ENCODE results near the gene EXOSC9.
A peak's percentile ranks its signal among the peaks of the same experiment; 100 is the strongest.

Gene EXOSC9

DNA sequence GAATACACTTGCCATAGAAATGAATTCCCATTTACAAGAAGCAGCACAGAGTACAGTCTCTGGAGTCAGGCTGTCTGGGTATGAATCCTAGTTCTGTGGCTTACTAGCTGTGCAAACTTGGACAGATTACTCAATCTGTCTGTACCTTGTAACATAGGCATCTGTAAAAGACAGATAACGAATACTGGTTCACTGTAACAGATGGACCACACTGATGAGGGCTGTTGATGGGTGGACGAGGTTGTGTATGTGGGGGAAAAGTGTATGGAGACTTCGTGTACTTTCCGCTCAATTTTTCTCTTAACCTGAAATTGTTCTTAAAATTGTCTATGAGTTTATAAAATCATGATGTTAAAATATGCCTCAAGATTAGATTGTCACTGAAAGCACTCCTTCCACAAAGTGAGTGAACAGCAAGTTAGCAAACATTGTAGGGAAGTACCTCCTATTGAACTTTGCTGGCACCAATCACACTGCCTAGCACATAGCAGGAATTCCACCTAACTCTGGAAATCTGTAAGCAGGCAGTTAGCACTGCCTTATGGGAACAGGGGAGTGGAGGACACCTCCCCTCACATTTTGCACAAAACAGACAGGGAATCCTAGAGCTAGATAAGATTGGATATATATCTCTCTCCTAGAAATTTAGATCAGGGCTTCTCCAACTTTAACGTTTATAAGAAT lies 6.5 kb upstream of the EXOSC9 start:
- peaks cover 28% of the 10 kb centered on the region for H3K4me1 ChIP-seq
- in situ Hi-C loops (cut with MboI; ENCODE audit: low sequenced_read_pairs) = no loop called here
- no peaks in the 10 kb centered on the region for H3K36me3 ChIP-seq (replicated peaks)
- no peaks in the 10 kb centered on the region for H3K9me3 ChIP-seq
- no peak for DNase-seq (ENCODE audit: low spot score in 2 of 2)
- no peak overlapping the region for H3K4me3 ChIP-seq
- no peaks in the 10 kb centered on the region for H3K27me3 ChIP-seq (ENCODE audit: low read depth)

DNA sequence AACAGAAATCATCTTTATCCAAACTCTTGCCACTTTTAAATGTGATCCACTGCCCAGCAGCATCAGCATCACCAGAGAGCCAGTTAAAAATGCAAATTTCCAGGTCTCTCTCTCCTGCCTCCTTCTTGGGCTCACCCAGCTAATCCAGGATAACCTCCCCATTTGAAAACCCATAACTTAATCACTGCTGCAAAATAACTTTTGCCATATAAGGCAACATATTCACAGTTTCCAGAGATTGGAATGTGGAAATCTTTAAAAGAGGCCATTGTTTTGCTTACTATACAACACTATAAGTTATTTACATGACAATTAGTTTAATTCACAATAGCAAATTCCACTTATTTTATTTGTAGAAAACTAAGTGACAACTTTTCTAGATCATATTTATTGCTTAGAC lies 4.8 kb upstream of the EXOSC9 start:
- H3K9me3 ChIP-seq = no peaks in the 10 kb centered on the region
- peaks cover 33% of the 10 kb centered on the region for H3K4me1 ChIP-seq
- H3K27me3 ChIP-seq (ENCODE audit: low read depth) = no peaks in the 10 kb centered on the region
- in situ Hi-C loops (cut with MboI; ENCODE audit: low sequenced_read_pairs) = no loop called here
- peak; percentile 58 to 95 for DNase-seq (ENCODE audit: low spot score in 2 of 2)
- H3K4me3 ChIP-seq = no peak overlapping the region
- H3K36me3 ChIP-seq (replicated peaks) = peaks cover under 1% of the 10 kb centered on the region

DNA sequence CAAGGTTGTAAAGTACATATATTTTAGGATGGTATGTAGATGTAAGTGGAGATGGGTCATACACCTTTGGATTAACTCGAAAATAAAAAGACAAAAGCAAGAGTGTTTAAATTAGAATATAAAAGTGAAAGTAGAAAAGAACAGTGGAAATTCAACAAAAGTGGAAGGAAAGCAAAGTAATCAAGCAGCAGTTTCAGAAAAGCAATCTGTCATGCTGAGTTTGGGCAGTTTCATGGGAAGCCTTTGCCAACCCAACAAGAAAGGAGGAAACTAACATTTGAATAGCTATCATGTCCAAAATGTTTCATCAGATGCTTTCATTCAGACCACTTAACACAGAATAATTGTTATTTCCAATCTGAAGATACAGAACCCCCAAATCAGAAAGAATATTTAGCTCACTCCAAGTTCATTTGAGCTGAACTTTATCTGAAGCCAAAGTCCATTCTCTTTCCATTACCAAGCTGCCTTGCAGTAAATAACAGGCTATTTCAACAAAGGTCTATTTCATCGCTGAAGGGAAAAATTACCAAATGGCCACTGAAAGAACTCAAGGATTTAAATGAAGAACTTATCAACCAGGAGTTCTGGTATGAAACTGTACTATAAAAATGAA lies 1.8 kb upstream of the EXOSC9 start:
- Histone ChIP-seq H3K9me3 (no peaks in the 10 kb centered on the region), H3K4me3 (no peak overlapping the region), H3K4me1 (peaks cover 47% of the 10 kb centered on the region), H3K27me3 (ENCODE audit: low read depth) (no peaks in the 10 kb centered on the region), H3K36me3 (replicated peaks) (peaks cover 22% of the 10 kb centered on the region)
- no peak for DNase-seq (ENCODE audit: low spot score in 2 of 2)
- in situ Hi-C loops (cut with MboI; ENCODE audit: low sequenced_read_pairs) = no loop called here

DNA sequence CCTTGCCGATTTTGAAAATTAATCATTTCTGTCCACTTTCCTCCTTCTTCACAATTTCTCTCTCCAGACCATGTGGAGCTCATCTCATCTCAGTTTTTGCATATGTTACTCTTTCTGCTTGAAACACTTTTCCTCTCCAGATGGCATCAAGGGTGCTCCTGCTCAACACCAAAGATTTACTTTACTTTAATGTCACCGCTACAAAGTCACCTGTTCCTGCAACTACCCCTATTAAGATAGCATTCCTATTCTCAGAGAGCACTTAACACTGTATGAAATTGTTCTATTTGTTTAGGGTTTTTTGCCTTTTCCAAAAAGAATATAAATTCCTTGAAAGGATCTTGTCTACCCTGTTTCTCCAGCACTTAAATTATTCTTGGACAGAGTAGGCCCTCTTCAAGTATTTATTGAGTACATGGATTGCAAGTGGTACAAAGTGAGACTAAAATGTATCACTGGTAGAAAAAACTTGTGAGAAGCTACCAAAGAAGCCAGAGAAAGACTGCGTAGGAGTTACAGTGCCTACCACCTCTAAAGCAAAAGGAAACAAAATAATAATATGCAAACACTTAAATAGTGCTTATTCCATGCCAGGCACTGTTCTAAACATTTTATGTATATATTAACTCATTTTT lies 1.1 kb upstream of the EXOSC9 start:
- no peaks in the 10 kb centered on the region for H3K27me3 ChIP-seq (ENCODE audit: low read depth)
- H3K36me3 ChIP-seq (replicated peaks) = peaks cover 29% of the 10 kb centered on the region
- no peak for DNase-seq (ENCODE audit: low spot score in 2 of 2)
- H3K9me3 ChIP-seq = no peaks in the 10 kb centered on the region
- in situ Hi-C loops (cut with MboI; ENCODE audit: low sequenced_read_pairs) = no loop called here
- peaks cover 44% of the 10 kb centered on the region for H3K4me1 ChIP-seq
- H3K4me3 ChIP-seq = no peak overlapping the region

DNA sequence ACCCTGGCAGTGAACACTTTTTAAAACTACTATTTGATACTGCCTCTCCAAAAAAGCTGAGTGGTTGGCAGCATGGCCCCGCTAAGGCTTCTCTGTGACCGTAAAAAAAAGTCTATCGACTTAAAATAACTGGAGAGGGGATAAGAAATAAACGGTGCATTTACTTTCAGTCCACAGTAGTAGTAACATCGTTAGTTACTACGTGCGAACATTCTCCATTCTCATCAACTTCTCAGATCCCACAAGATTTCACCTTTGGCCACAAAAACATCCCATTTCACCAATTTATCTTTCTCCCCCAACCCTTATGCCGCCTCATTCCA lies 524 bp upstream of the EXOSC9 start:
- peaks cover 38% of the 10 kb centered on the region for H3K4me1 ChIP-seq
- no peaks in the 10 kb centered on the region for H3K27me3 ChIP-seq (ENCODE audit: low read depth)
- no peaks in the 10 kb centered on the region for H3K9me3 ChIP-seq
- in situ Hi-C loops (cut with MboI; ENCODE audit: low sequenced_read_pairs) = no loop called here
- no peak for DNase-seq (ENCODE audit: low spot score in 2 of 2)
- peaks cover 35% of the 10 kb centered on the region for H3K36me3 ChIP-seq (replicated peaks)
- peak overlapping the region; percentile 92 for H3K4me3 ChIP-seq

DNA sequence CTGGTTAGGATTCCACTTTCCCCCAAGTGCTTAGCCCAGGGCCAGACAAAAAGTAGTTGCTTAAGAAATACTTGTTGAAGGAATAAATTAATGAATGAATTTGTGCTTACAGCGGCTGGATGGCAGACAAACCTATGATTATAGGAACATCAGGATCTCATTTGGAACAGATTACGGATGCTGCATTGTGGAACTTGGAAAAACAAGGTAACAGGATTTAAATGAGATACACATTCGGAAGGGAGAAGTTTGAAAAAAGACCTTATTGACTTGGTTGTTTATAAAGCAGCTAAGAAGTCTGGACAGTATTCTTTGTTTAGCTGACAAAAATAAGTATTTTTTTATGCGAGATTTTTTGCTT lies 572 bp downstream of the EXOSC9 start:
- H3K4me3 ChIP-seq = peak overlapping the region; percentile 92
- in situ Hi-C loops (cut with MboI; ENCODE audit: low sequenced_read_pairs) = no loop called here
- H3K36me3 ChIP-seq (replicated peaks) = peaks cover 38% of the 10 kb centered on the region
- H3K4me1 ChIP-seq = peaks cover 29% of the 10 kb centered on the region
- no peak for DNase-seq (ENCODE audit: low spot score in 2 of 2)
- no peaks in the 10 kb centered on the region for H3K9me3 ChIP-seq
- no peaks in the 10 kb centered on the region for H3K27me3 ChIP-seq (ENCODE audit: low read depth)

DNA sequence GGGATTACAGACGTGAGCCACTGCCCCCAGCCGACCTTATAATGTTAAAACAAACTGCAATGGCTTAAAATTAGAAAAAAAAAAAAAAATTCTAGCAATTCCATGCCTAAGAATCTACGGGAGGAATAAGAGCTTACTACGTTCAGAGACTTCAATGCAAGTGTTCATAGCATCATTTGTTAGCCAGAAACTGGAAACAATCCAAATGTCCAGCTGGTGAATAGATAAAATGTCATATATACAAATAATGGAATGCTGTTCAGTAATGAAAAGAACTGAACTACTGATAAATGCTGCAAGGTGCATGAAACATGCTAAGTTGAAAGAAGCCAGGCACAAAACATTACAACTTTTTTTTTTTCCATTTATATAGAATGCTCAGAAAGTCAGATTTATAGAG lies 5.3 kb downstream of the EXOSC9 start:
- no peaks in the 10 kb centered on the region for H3K9me3 ChIP-seq
- DNase-seq (ENCODE audit: low spot score in 2 of 2) = no peak
- H3K27me3 ChIP-seq (ENCODE audit: low read depth) = no peaks in the 10 kb centered on the region
- H3K36me3 ChIP-seq (replicated peaks) = peaks cover 75% of the 10 kb centered on the region
- peaks cover 14% of the 10 kb centered on the region for H3K4me1 ChIP-seq
- in situ Hi-C loops (cut with MboI; ENCODE audit: low sequenced_read_pairs) = no loop called here
- H3K4me3 ChIP-seq = no peak overlapping the region

DNA sequence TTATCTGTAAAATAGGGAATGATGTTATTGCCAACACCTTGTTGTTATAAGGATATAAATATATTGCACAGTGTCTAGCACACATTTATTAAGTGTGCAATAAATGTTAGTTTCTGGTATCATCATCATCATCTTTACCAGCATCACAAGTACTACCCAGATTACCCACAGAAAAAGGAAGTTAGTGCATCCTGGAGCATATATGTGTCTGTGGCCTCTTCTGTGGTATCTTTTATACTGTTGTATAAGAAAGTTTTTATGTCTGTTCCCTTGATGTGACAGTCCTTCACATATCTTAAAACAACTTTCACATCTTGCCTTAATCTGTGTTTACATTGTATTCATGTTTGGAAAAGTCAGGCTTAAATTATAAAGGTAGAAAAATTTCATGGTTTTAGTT lies 10.0 kb downstream of the EXOSC9 start:
- Histone ChIP-seq H3K4me3 (no peak overlapping the region), H3K27me3 (ENCODE audit: low read depth) (no peaks in the 10 kb centered on the region), H3K36me3 (replicated peaks) (peaks cover 89% of the 10 kb centered on the region), H3K9me3 (no peaks in the 10 kb centered on the region), H3K4me1 (no peaks in the 10 kb centered on the region)
- no peak for DNase-seq (ENCODE audit: low spot score in 2 of 2)
- in situ Hi-C loops (cut with MboI; ENCODE audit: low sequenced_read_pairs) = no loop called here

DNA sequence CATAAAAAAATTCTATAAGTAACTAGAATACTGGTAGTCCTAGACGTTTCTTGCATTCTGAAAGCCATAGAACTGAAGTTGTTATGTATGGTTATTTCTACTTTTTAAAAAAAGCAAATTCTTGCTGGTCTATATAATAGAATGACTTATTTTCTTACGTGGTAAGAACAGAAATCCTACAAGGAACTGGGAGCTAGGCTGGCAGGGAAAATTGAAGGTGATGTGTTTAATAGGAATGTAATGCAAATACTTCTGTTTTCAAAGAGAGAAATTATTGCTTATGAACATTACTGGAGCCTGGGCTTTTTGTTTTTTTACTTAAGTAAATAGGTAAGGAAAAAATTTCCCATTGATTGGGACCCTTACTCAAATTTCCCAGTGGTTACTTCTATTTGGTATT lies 13.6 kb downstream of the EXOSC9 start:
- H3K4me3 ChIP-seq = no peak overlapping the region
- no peaks in the 10 kb centered on the region for H3K27me3 ChIP-seq (ENCODE audit: low read depth)
- H3K9me3 ChIP-seq = no peaks in the 10 kb centered on the region
- H3K36me3 ChIP-seq (replicated peaks) = peaks cover 96% of the 10 kb centered on the region
- peaks cover 2% of the 10 kb centered on the region for H3K4me1 ChIP-seq
- in situ Hi-C loops (cut with MboI; ENCODE audit: low sequenced_read_pairs) = no loop called here
- no peak for DNase-seq (ENCODE audit: low spot score in 2 of 2)

DNA sequence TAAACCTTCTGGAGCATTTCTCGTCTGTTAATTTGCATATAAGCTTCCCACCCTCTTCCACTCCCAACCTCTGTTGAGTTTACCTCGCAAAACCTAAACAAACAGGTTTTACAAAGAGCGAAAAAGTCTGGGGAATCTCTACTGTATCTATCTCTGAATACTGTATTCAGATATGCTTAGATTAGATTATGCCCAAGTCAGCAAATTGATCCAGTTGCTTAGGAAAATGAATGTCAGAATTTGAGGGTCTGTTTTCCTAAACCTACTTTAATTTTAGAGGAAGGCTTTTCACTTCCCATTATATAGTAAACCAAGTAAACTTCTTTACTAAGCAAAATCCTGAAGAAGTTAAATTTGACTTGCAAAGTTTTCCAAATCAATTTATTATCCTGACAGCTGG lies 15.9 kb downstream of the EXOSC9 start:
- in situ Hi-C loops (cut with MboI; ENCODE audit: low sequenced_read_pairs) = no loop called here
- Histone ChIP-seq H3K27me3 (ENCODE audit: low read depth) (no peaks in the 10 kb centered on the region), H3K4me3 (no peak overlapping the region), H3K4me1 (peaks cover 14% of the 10 kb centered on the region), H3K36me3 (replicated peaks) (peaks cover 99% of the 10 kb centered on the region), H3K9me3 (no peaks in the 10 kb centered on the region)
- no peak for DNase-seq (ENCODE audit: low spot score in 2 of 2)

DNA sequence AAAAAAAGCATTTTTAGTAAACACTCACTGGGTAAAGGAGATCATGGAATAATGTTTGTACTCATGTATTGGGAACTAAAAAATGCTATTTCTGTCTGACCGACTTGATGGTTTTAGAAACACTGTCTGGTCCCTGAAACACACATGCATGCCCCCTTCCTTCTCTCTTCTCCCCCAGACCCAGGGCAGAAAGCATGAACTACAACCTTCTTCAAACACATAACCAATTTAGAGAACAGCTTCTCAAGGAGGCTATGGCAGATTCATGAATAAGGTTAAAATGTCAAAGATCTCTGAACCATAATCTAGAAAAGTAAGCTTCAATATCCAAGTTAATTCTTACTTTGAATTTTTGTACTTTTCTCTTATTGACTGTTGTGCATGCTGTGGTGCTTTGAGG lies 16.6 kb downstream of the EXOSC9 start:
- Histone ChIP-seq H3K4me1 (peaks cover 18% of the 10 kb centered on the region), H3K4me3 (no peak overlapping the region), H3K9me3 (no peaks in the 10 kb centered on the region), H3K27me3 (ENCODE audit: low read depth) (no peaks in the 10 kb centered on the region), H3K36me3 (replicated peaks) (peaks cover 98% of the 10 kb centered on the region)
- DNase-seq (ENCODE audit: low spot score in 2 of 2) = no peak
- in situ Hi-C loops (cut with MboI; ENCODE audit: low sequenced_read_pairs) = no loop called here

DNA sequence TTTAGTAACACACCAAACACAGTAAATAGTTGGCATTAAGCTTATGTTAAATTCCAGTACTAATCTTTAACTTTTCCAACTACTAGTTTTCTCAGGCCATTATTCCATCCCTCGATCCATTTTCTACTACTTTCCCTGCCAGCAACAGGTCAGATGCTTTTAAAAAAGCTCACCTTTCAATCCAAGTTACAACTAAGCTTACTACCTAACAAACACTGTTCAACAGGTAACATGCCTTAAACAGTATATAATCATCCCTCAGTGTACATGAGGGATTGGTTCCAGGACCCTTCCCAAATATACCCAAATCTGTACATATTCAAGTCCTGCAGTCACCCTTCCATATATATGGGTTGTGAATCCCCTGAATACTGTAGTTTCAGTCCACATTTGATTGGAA lies 17.1 kb downstream of the EXOSC9 start:
- Histone ChIP-seq H3K4me1 (peaks cover 18% of the 10 kb centered on the region), H3K36me3 (replicated peaks) (peaks cover 95% of the 10 kb centered on the region)

DNA sequence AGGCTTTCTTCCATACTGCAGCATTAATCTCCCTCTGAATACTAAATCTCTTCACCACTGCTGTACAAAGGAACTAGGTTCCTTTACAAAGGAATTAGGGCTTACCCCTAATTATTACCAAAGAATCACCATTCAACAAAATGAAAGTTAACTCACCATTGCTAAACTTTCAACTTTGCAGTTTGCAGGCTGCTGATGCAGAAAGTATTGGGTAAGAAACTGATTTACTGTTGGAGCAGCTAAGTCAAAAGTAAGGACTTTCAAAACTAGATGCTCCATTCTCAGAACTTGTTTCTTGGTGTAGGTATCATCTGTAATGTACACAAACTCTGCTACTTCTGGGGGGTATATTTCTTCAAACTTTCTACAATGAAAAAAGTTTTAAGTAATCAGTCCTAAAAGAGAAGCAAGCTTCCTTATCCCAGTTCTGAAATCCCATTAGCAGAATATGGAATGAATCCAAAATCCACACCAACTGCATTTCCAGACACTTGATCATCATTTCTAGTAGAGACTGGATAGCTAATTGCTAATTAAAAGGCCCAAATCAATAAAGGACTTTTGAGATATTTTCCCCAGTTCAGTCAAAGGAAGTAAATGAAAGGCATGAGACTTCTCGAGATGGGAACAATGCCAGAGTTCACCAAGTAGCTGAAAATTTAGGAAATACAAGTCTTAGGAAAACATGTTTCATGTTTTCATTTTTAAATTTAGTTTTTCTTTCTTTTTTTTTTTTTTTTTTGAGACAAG lies 18.3 kb downstream of the EXOSC9 start:
- peaks cover 89% of the 10 kb centered on the region for H3K36me3 ChIP-seq (replicated peaks)
- in situ Hi-C loops (cut with MboI; ENCODE audit: low sequenced_read_pairs) = no loop called here

More for the DNA sequence above, 17.1 kb downstream of the EXOSC9 start:
- Histone ChIP-seq H3K9me3 (no peaks in the 10 kb centered on the region), H3K4me3 (no peak overlapping the region), H3K27me3 (ENCODE audit: low read depth) (no peaks in the 10 kb centered on the region)
- in situ Hi-C loops (cut with MboI; ENCODE audit: low sequenced_read_pairs) = no loop called here
- no peak for DNase-seq (ENCODE audit: low spot score in 2 of 2)

DNA sequence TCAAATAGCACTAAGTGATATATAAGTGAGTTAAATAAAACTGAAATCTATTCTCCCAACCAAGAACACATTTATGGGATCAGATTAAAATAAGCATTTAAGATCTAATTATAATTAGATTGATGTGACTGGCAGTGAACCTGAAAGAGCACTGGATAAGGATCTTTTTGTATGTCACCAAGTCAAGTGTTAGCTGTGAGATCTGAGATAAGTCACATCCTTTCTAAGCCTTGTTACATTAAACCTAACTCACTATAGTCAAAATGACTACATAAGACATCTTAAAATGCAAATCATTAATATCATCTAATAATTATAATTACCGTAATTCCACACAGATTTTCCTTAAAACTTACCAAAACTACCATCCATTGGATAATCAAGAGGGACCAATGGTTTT lies 20.9 kb downstream of the EXOSC9 start:
- H3K9me3 ChIP-seq = no peaks in the 10 kb centered on the region
- no peaks in the 10 kb centered on the region for H3K27me3 ChIP-seq (ENCODE audit: low read depth)
- peaks cover 64% of the 10 kb centered on the region for H3K36me3 ChIP-seq (replicated peaks)
- peak overlapping the region; percentile 95 for H3K4me3 ChIP-seq
- in situ Hi-C loops (cut with MboI; ENCODE audit: low sequenced_read_pairs) = no loop called here
- DNase-seq (ENCODE audit: low spot score in 2 of 2) = no peak
- H3K4me1 ChIP-seq = peaks cover 22% of the 10 kb centered on the region

More for the DNA sequence above, 18.3 kb downstream of the EXOSC9 start:
- Histone ChIP-seq H3K27me3 (ENCODE audit: low read depth) (no peaks in the 10 kb centered on the region), H3K4me3 (no peak overlapping the region), H3K4me1 (peaks cover 21% of the 10 kb centered on the region), H3K9me3 (no peaks in the 10 kb centered on the region)
- DNase-seq (ENCODE audit: low spot score in 2 of 2) = peak in 1 of 2 experiments; percentile 27

Measured in HAP-1 (cell line).